Activated B cell treated with CpG ODN at 0.5 μM for 24 hours (primary cell): ENCODE results near the gene HENMT1. TPM values are rescaled to one million over a fixed set of nuclear protein-coding genes. Genes with fewer than 3 reads are reported as not detected.

Experiments
- ATAC-seq: fragments of 200-7000 bp; cut with Tn5 transposase; one replicate; pipeline ENCODE4 v1.10.0; 2021; ENCODE audit warnings: low read depth, mild to moderate bottlenecking, moderate library complexity
- CTCF ChIA-PET: fragments of 350-600 bp; sonication (Branson Sonifier 250); formaldehyde crosslinking; loops from one replicate; lab custom pipeline; 2021; ENCODE audit warnings: antibody characterized with exemption; lab: Charles Lee
- POLR2A ChIA-PET: fragments of 350-600 bp; sonication (Branson Sonifier 250); formaldehyde crosslinking; loops from one replicate; lab custom pipeline; 2021; ENCODE audit warnings: antibody characterized with exemption; lab: Charles Lee
- DNase-seq: peaks from one replicate; pipeline ENCODE4 v3.0.0; 2022
- H3K27ac Mint-ChIP-seq: one replicate; pipeline ENCODE4 v1.8.0; 2020; ENCODE audit warnings: mixed read lengths
- H3K27me3 Mint-ChIP-seq: one replicate; pipeline ENCODE4 v1.8.0; 2021; ENCODE audit warnings: mixed read lengths
- H3K36me3 Mint-ChIP-seq: one replicate; pipeline ENCODE4 v1.8.0; 2021; ENCODE audit warnings: low read depth, mixed read lengths
- H3K4me1 Mint-ChIP-seq: one replicate; pipeline ENCODE4 v1.8.0; 2021; ENCODE audit warnings: mixed read lengths
- H3K4me3 Mint-ChIP-seq: one replicate; pipeline ENCODE4 v1.8.0; 2020; ENCODE audit warnings: mild to moderate bottlenecking, mixed read lengths
- H3K9me3 Mint-ChIP-seq: one replicate; pipeline ENCODE4 v1.8.0; 2020; ENCODE audit warnings: mixed read lengths
- intact Hi-C: fragments of 100-400 bp; cut with micrococcal nuclease; formaldehyde crosslinking; loops from one replicate; pipeline ENCODE4 v1.15.1; 2024
- total RNA-seq: library from RNA; stranded (reverse); gene quantifications from 2 replicates; pipeline ENCODE4 v1.2.3, GENCODE V29; 2022
- TF ChIP-seq, protein P1 (sequence below): fragments of 200-600 bp; IDR thresholded peaks from one replicate; pipeline ENCODE4 v1.8.0; 2022; ENCODE audit warnings: antibody characterized with exemption, mild to moderate bottlenecking

HENMT1 gene
- total RNA-seq, 1 donor from 2014 or later, result 6.1 TPM

DNA sequence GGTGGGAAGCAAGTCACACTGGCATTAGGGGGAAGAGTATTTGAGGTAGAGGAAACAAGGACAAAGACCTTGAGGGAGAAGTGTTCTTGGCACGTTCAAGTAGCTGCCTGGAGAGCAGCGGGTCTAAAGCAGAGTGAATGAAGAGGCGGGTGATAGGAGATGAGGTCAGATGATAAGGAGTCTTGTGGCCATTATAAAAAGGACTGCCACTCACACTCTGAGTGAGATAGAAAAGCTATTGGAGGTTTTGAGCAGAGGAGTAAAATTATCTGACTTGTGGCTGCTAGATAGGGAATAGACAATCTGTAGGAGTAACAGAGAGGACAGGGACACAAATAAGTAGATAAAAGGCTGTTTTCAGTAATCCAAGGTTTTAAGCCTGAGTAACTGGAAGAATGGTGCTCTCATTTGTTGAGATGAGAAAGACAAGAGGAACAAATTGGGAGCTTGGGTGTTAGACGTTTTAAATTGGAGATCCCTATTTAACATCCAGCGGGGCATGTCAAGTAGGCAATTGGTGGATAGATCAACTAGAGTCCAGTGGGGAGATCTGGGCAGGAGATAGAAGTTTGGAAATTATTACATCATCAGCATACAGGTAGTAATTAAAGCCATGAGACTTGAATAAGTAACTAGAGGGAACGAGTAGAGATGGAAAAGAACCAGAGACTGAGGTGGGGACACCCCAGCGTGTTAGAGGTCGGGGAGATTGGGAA, 43.7 kb downstream of the HENMT1 start:
- no peak overlapping the region for H3K4me3 Mint-ChIP-seq
- DNase-seq, result no peak
- CTCF ChIA-PET, result no interaction called here
- H3K27ac Mint-ChIP-seq, result no peak overlapping the region
- H3K9me3 Mint-ChIP-seq, result no peaks in the 10 kb centered on the region
- ATAC-seq, result no peak
- POLR2A ChIA-PET, result no interaction called here
- intact Hi-C loops, result no loop called here
- H3K36me3 Mint-ChIP-seq, result peaks cover 19% of the 10 kb centered on the region
- H3K27me3 Mint-ChIP-seq, result no peaks in the 10 kb centered on the region
- H3K4me1 Mint-ChIP-seq, result no peaks in the 10 kb centered on the region
- TF ChIP-seq, protein P1, sequence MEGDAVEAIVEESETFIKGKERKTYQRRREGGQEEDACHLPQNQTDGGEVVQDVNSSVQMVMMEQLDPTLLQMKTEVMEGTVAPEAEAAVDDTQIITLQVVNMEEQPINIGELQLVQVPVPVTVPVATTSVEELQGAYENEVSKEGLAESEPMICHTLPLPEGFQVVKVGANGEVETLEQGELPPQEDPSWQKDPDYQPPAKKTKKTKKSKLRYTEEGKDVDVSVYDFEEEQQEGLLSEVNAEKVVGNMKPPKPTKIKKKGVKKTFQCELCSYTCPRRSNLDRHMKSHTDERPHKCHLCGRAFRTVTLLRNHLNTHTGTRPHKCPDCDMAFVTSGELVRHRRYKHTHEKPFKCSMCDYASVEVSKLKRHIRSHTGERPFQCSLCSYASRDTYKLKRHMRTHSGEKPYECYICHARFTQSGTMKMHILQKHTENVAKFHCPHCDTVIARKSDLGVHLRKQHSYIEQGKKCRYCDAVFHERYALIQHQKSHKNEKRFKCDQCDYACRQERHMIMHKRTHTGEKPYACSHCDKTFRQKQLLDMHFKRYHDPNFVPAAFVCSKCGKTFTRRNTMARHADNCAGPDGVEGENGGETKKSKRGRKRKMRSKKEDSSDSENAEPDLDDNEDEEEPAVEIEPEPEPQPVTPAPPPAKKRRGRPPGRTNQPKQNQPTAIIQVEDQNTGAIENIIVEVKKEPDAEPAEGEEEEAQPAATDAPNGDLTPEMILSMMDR, result no peak

DNA sequence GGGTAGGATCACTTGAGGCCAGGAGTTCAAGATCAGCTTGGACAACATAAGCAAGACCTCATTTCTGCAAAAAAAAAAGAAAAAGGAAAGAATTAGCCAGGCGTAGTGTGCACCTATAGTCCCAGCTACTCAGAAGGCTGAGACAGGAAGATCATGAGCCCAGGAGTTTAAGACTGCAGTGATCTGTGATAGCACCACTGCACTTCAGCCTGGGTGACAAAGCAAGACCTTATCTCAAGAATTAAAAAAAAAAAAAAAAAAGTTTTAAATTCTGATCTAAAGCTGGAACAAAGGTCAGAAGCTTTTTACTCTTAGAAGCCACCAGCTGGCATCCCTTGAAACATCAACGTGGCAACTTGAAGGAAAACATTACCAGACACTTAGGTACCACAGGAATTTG, 45.3 kb downstream of the HENMT1 start:
- POLR2A ChIA-PET, result interaction anchor here (0.8 kb wide), 1 partner anchor 46 kb away, joined by 3 read pairs; the partner anchor contains the start of gene HENMT1

DNA sequence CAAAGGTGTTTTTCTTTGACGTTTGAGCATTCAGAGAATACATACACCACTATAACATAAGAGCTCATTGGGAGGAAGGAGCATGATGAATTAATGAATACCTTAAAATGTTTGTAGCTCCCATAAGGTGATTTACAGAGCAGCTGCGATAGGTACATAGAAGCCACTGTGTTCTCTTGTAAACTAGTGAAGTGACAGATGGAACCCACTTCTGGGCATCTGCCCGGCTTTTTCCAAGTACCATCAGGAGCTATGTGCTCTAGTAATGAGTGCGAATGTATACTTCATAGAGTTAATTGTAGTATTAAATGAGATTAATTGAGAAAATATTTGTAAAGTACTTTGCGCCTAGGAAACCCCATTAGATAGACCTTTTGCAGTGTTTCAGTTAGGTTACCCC, 48.4 kb downstream of the HENMT1 start:
- Mint-ChIP-seq H3K27ac (no peak overlapping the region), H3K27me3 (no peaks in the 10 kb centered on the region), H3K36me3 (peaks cover 31% of the 10 kb centered on the region), H3K9me3 (no peaks in the 10 kb centered on the region), H3K4me1 (no peaks in the 10 kb centered on the region), H3K4me3 (no peak overlapping the region)
- CTCF ChIA-PET, result interaction anchor here (2.5 kb wide), 1 partner anchor 31 kb away, joined by 5 read pairs; no protein-coding TSS in a partner anchor
- TF ChIP-seq, protein P1, result no peak
- no peak for DNase-seq
- intact Hi-C loops, result no loop called here
- no peak for ATAC-seq
- POLR2A ChIA-PET, result no interaction called here

More for the DNA sequence above, 45.3 kb downstream of the HENMT1 start:
- H3K4me3 Mint-ChIP-seq, result no peak overlapping the region
- ATAC-seq (no peak), DNase-seq (no peak)
- peaks cover 13% of the 10 kb centered on the region for H3K36me3 Mint-ChIP-seq
- CTCF ChIA-PET, result no interaction called here
- TF ChIP-seq, protein P1, result no peak
- intact Hi-C loops, result no loop called here
- no peaks in the 10 kb centered on the region for H3K9me3 Mint-ChIP-seq
- H3K4me1 Mint-ChIP-seq, result no peaks in the 10 kb centered on the region
- H3K27me3 Mint-ChIP-seq, result no peaks in the 10 kb centered on the region
- H3K27ac Mint-ChIP-seq, result no peak overlapping the region

DNA sequence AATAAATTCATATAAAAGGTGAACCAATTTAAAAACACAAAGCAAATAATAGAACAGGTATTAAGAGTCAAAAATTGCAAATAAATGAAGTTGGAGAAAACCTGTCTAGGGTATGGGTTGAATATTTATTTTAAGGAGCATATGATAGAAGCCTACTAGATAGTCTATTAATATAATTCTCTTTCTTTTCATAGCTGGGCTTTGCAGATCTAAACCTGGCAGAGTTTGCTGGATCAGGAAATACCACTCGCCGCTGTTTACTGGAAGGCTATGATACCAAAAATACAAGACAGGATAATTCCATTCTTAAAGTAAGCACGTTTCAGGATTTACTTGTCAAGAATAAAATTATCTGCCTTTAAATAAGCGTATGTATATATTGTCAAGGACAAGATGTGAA, 48.9 kb downstream of the HENMT1 start:
- intact Hi-C loops, result no loop called here
- Mint-ChIP-seq H3K4me3 (no peak overlapping the region), H3K9me3 (no peaks in the 10 kb centered on the region), H3K4me1 (no peaks in the 10 kb centered on the region), H3K27me3 (no peaks in the 10 kb centered on the region), H3K36me3 (peaks cover 33% of the 10 kb centered on the region), H3K27ac (no peak overlapping the region)
- TF ChIP-seq, protein P1, result no peak
- ChIA-PET POLR2A (no interaction called here), CTCF (no interaction called here)
- no peak for DNase-seq
- no peak for ATAC-seq

DNA sequence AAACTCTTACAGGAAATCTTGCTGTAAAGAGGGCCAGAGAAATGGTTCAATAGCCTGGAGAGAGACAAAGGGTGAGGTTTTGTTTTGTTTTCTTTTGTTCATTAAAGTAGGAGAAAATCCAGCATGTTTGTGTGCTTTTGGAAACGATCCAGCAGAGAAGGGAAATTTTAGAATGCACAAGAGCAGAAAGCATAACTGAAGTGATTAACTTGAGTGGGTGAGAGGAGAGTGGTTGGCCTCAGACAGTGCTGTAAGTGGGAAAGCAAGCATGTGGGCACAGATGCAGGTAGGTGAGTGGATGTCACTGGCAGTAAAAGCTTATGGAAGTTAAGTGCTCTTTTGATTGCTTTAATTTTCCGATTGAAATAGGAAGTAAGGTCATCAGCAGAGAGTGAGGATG, 50.8 kb downstream of the HENMT1 start:
- ChIA-PET CTCF (no interaction called here), POLR2A (no interaction called here)
- peaks cover 35% of the 10 kb centered on the region for H3K36me3 Mint-ChIP-seq
- ATAC-seq, result no peak
- no peak for DNase-seq
- H3K9me3 Mint-ChIP-seq, result no peaks in the 10 kb centered on the region
- intact Hi-C loops, result no loop called here
- no peaks in the 10 kb centered on the region for H3K4me1 Mint-ChIP-seq
- no peak overlapping the region for H3K4me3 Mint-ChIP-seq
- TF ChIP-seq, protein P1, result no peak
- no peaks in the 10 kb centered on the region for H3K27me3 Mint-ChIP-seq
- no peak overlapping the region for H3K27ac Mint-ChIP-seq
